Stimulated activated naive CD8-positive, alpha-beta T cell treated with anti-CD3 and anti-CD28 coated beads, Interleukin-15, amount 100 ng/mL, for 72 hours (primary cell): Measurements from ENCODE around the gene PPP3CB.

ENCODE experiments used
- ATAC-seq: fragments of 150-1000 bp; cut with Tn5 transposase; 2 replicates; pipeline ENCODE4 v1.10.0; 2021; ENCODE audit warnings: mild to moderate bottlenecking, moderate library complexity
- DNase-seq, 2 donors: peaks; one replicate each; pipeline ENCODE4 v3.0.0; 2021 to 2022
- H3K27ac Mint-ChIP-seq, 2 donors: one replicate each; pipeline ENCODE4 v1.8.0; 2022; ENCODE audit warnings: mild to moderate bottlenecking in 2 of 2, mixed read lengths in 2 of 2, moderate library complexity in 2 of 2
- H3K27me3 Mint-ChIP-seq: one replicate; pipeline ENCODE4 v1.8.0; 2022; ENCODE audit warnings: mixed read lengths
- H3K4me1 Mint-ChIP-seq: one replicate; pipeline ENCODE4 v1.8.0; 2022; ENCODE audit warnings: mild to moderate bottlenecking, mixed read lengths
- H3K4me3 Mint-ChIP-seq, 2 donors: one replicate each; pipeline ENCODE4 v1.8.0; 2022; ENCODE audit warnings: mild to moderate bottlenecking in 2 of 2, mixed read lengths in 2 of 2, moderate library complexity in 1 of 2
- H3K9me3 Mint-ChIP-seq, 2 donors: one replicate each; pipeline ENCODE4 v1.8.0; 2022; ENCODE audit warnings: mixed read lengths in 2 of 2

PPP3CB gene

GRCh38 chr10:73495884-73496674 is at the start of gene PPP3CB:
TSS of gene PPP3CB (minus strand) at chr10:73496024. CDS start at chr10:73495889, 135 bp downstream.
- H3K4me1 Mint-ChIP-seq: peaks cover 43% of the 10 kb centered on the region
- DNase-seq (peak; percentile 80 to 86), ATAC-seq (peak; percentile 82)
- H3K4me3 Mint-ChIP-seq: peak within 1 kb of the TSS; percentile 93 to 96
- H3K27me3 Mint-ChIP-seq: no peaks in the 10 kb centered on the region
- H3K27ac Mint-ChIP-seq: peak within 1 kb of the TSS; percentile 92 to 96
- H3K9me3 Mint-ChIP-seq: no peaks in the 10 kb centered on the region

DNA sequence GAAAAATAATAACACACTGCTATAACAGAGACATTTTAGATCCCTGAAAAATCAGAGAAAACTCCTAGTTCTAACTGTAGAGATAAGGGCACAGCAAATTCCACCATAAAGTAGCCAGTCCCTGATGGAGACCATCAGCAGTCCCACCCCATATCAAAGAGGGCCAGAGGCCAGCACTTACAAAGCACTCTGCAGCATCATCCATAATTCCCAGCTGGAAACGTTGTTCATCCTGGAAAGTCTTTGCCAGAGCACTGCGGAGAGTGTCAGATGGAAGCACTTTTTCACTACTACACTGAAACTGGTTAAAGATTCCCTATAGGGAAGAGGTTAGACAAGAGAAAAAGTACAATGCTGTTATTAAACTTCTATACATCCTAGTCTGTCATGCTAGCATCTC is 49.5 kb upstream of the PPP3CB start:
- no peak overlapping the region for H3K4me3 Mint-ChIP-seq
- H3K9me3 Mint-ChIP-seq: no peaks in the 10 kb centered on the region
- ATAC-seq (no peak), DNase-seq (no peak)
- H3K27me3 Mint-ChIP-seq: no peaks in the 10 kb centered on the region
- H3K27ac Mint-ChIP-seq: no peak overlapping the region
- no peaks in the 10 kb centered on the region for H3K4me1 Mint-ChIP-seq

DNA sequence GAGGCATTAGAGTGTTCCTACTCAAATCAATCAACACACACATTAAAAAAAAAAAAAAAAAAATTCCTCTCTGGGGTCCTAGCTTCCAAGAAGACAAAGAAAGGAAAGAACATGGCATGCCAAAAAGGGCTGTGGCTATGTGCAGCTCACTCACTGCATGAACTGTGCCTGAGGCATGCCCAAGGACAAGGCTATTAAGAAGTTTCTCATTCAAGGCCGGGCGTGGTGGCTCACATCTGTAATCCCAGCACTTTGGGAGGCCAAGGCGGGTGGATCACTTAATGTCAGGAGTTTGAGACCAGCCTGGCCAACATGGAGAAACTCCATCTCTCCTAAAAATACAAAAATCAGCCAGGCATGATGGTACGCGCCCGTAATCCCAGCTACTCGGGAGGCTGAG is 41.9 kb upstream of the PPP3CB start:
- no peak for ATAC-seq
- no peaks in the 10 kb centered on the region for H3K27me3 Mint-ChIP-seq
- peaks cover 11% of the 10 kb centered on the region for H3K4me1 Mint-ChIP-seq
- no peak for DNase-seq
- H3K9me3 Mint-ChIP-seq: no peaks in the 10 kb centered on the region
- H3K27ac Mint-ChIP-seq: no peak overlapping the region
- H3K4me3 Mint-ChIP-seq: no peak overlapping the region

DNA sequence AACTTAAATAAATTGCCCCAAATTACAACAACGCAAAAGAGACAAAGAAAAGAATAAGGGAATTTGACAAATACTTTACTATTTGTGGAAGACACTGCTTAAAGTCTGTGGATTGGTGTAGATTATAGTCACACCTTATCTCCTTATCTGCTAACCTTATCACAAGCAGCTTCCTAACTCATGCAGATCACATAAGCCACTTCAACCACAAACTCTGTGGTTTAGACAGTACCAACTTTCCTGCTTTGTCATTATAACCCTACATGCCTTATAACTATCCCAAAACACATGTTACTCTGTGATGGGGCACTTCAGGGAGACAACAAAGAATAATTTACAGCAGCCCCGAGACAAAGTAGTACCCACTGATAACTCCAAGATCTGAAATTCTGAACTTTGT is 41.5 kb upstream of the PPP3CB start:
- Mint-ChIP-seq H3K27me3 (no peaks in the 10 kb centered on the region), H3K4me3 (no peak overlapping the region), H3K27ac (no peak overlapping the region), H3K9me3 (no peaks in the 10 kb centered on the region), H3K4me1 (peaks cover 11% of the 10 kb centered on the region)
- ATAC-seq: no peak
- DNase-seq: no peak

DNA sequence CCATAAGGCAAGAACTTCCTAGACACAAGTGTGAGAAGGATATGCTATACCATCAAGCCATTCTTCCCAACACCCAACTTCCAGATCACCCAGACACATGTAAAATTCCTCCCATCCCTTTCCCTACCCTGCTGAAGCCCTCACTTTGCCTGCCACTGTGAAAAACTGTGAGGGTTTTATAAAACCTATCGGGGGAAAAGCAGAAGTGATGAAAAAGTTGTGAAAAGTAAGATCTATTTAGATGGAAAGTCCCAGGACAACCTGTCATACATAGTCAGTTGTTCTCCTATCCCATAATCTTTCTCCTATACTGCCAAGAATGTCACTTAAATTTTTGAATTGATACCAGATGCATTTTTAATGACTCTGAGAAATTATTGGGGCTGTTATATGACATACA is 39.0 kb upstream of the PPP3CB start:
- Mint-ChIP-seq H3K9me3 (no peaks in the 10 kb centered on the region), H3K27ac (no peak overlapping the region), H3K27me3 (no peaks in the 10 kb centered on the region), H3K4me3 (no peak overlapping the region), H3K4me1 (peaks cover 11% of the 10 kb centered on the region)
- ATAC-seq (no peak), DNase-seq (no peak)

- H3K27ac Mint-ChIP-seq: no peak overlapping the region
- peak; percentile 36 to 44 for DNase-seq
- H3K4me1 Mint-ChIP-seq: no peaks in the 10 kb centered on the region
- ATAC-seq: peak; percentile 91
- H3K9me3 Mint-ChIP-seq: no peaks in the 10 kb centered on the region
- H3K4me3 Mint-ChIP-seq: no peak overlapping the region
- no peaks in the 10 kb centered on the region for H3K27me3 Mint-ChIP-seq
These were observed 33.4 kb upstream of the PPP3CB start for GRCh38 chr10:73529089-73529832.

DNA sequence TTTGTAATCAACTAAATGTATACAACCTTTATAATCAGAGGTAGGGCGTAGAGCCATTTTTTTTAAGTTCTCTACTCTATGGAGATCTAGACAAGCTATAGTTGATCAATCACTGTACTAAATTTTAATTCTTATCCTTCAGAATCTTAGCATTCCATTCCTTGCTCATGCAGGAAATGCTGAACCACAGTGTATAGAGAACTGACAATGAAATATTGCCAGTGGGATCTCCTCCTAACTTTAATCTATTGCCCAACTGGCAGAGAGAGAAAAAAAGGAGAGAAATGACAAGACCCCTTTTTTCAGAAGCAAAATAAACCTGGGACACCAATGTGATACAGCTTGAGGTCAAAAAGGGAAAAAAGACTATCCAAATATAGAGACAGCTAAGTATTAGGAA is 26.4 kb upstream of the PPP3CB start:
- DNase-seq (no peak), ATAC-seq (no peak)
- Mint-ChIP-seq H3K27ac (no peak overlapping the region), H3K27me3 (no peaks in the 10 kb centered on the region), H3K4me1 (no peaks in the 10 kb centered on the region), H3K9me3 (no peaks in the 10 kb centered on the region), H3K4me3 (no peak overlapping the region)

GRCh38 chr10:73519336-73519735 is 23.5 kb upstream of the PPP3CB start:
- ATAC-seq (no peak), DNase-seq (no peak)
- H3K4me3 Mint-ChIP-seq: no peak overlapping the region
- no peaks in the 10 kb centered on the region for H3K9me3 Mint-ChIP-seq
- H3K27me3 Mint-ChIP-seq: no peaks in the 10 kb centered on the region
- H3K27ac Mint-ChIP-seq: no peak overlapping the region
- no peaks in the 10 kb centered on the region for H3K4me1 Mint-ChIP-seq

DNA sequence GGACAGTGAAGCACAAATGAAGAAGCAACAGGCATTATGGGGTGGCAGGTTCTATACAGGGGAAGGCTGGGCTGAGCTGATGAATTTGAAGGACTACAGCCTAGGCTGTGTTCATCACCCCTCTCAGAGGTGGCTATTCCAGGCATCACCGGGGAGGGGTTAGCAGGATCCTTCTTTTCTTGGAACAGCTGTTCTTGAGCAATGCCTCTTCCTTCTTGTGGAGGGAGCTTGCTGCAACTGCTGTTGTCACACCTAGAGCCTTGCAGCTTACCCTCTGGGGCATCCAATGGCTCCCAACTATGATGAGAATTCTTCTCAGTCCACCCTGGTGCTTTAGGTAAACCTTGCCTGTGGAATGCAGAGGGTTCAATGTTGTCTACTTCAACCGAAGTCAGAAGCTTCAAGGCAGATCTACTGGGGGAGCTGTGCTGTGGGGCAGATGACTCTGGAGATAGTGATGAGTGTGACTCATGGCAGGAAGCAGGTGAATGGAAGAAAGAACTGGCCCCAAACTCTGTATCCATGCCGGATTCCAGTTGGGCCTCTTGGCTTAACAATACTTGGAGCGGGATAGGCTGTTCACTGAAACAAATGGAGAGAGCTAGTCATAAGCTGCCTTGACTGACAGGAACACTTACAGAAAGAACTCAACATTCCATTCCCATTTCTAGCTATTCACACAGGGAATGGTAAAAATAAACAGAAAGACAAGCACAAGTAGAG is 21.5 kb upstream of the PPP3CB start:
- ATAC-seq (no peak), DNase-seq (no peak)
- Mint-ChIP-seq H3K4me1 (no peaks in the 10 kb centered on the region), H3K4me3 (no peak overlapping the region), H3K27ac (no peak overlapping the region), H3K27me3 (no peaks in the 10 kb centered on the region), H3K9me3 (no peaks in the 10 kb centered on the region)

DNA sequence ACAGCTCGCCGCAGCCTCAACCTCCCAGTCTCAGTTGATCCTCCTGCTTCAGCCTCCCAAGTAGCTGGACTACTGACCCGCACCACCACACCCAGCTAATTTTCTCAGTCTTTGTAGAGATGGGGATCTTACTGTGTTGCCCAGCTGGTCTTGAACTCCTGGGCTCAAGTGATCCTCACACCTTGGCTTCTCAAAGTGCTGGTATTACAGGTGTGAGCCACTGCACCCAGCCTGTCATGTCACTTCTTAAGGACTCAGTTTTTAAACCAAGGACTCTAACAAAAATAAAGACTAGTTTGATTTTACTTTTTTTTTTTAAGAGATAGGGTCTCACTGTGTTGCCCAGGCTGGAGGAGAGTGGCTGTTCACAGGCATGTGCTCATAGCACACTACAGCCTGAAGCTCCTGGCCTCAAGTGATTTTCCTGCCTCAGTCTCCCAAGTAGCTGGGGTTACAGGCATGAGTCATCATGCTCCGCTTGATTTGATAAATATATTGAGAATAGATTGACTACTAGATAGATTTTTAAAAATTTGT is 16.5 kb upstream of the PPP3CB start:
- H3K4me1 Mint-ChIP-seq: no peaks in the 10 kb centered on the region
- H3K27me3 Mint-ChIP-seq: no peaks in the 10 kb centered on the region
- no peaks in the 10 kb centered on the region for H3K9me3 Mint-ChIP-seq
- H3K4me3 Mint-ChIP-seq: no peak overlapping the region
- ATAC-seq: no peak
- no peak for DNase-seq
- H3K27ac Mint-ChIP-seq: no peak overlapping the region

DNA sequence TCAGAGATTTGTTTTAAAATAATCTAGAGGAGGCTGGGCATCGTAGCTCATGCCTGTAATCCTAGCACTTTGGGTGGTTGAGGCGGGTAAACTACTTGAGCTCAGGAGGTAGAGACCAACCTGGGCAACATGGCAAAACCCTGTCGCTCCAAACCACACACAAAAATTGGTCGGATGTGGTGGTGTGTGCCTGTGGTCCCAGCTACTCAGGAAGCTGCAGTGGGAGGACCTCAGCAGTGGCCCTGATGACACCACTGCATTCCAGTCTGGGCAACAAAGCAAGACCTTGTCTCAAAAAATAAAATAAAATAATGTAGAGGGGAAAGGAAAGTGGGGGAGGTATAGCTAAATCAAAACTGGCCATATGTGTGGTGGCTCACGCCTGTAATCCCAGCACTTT is 13.9 kb upstream of the PPP3CB start:
- ATAC-seq (no peak), DNase-seq (no peak)
- H3K27ac Mint-ChIP-seq: no peak overlapping the region
- H3K4me3 Mint-ChIP-seq: no peak overlapping the region
- no peaks in the 10 kb centered on the region for H3K9me3 Mint-ChIP-seq
- no peaks in the 10 kb centered on the region for H3K27me3 Mint-ChIP-seq
- H3K4me1 Mint-ChIP-seq: no peaks in the 10 kb centered on the region

GRCh38 chr10:73506491-73506890 is 10.7 kb upstream of the PPP3CB start:
- no peaks in the 10 kb centered on the region for H3K27me3 Mint-ChIP-seq
- no peak overlapping the region for H3K4me3 Mint-ChIP-seq
- no peaks in the 10 kb centered on the region for H3K9me3 Mint-ChIP-seq
- peaks cover 6% of the 10 kb centered on the region for H3K4me1 Mint-ChIP-seq
- H3K27ac Mint-ChIP-seq: no peak overlapping the region
- ATAC-seq (no peak), DNase-seq (no peak)

GRCh38 chr10:73506074-73506473 is 10.2 kb upstream of the PPP3CB start:
- no peak for ATAC-seq
- no peaks in the 10 kb centered on the region for H3K27me3 Mint-ChIP-seq
- H3K4me3 Mint-ChIP-seq: no peak overlapping the region
- H3K27ac Mint-ChIP-seq: no peak overlapping the region
- H3K9me3 Mint-ChIP-seq: no peaks in the 10 kb centered on the region
- DNase-seq: no peak
- peaks cover 11% of the 10 kb centered on the region for H3K4me1 Mint-ChIP-seq

DNA sequence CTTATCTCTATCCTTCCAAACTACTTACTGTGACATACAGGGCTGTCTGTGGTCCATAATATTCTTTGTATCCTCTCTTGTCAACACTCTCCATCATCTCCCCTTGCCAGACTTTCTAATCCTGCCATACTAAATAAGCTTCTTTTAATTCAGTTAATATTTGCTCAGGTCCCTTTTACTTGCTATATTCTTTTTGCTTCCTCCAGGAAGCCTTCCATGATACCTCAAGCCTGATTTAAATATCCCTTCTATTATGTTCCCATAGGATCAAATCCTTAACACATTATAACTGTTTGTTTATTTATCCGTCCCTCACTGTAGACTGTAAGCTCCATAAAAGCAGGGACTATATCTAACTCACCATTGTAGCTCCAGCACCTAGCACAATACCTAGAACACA is 7.2 kb upstream of the PPP3CB start:
- no peak for ATAC-seq
- Mint-ChIP-seq H3K4me3 (no peak overlapping the region), H3K4me1 (peaks cover 11% of the 10 kb centered on the region), H3K9me3 (no peaks in the 10 kb centered on the region), H3K27me3 (no peaks in the 10 kb centered on the region), H3K27ac (peak overlapping the region in 1 of 2 donors; percentile 1)
- no peak for DNase-seq

GRCh38 chr10:73501651-73502050 is 5.8 kb upstream of the PPP3CB start:
- H3K27me3 Mint-ChIP-seq: no peaks in the 10 kb centered on the region
- no peak for DNase-seq
- H3K27ac Mint-ChIP-seq: peak overlapping the region; percentile 8 to 88
- H3K4me3 Mint-ChIP-seq: peak overlapping the region; percentile 5 to 35
- no peak for ATAC-seq
- H3K9me3 Mint-ChIP-seq: no peaks in the 10 kb centered on the region
- H3K4me1 Mint-ChIP-seq: peaks cover 17% of the 10 kb centered on the region

- H3K27me3 Mint-ChIP-seq: no peaks in the 10 kb centered on the region
- no peak for ATAC-seq
- no peak overlapping the region for H3K27ac Mint-ChIP-seq
- H3K4me3 Mint-ChIP-seq: no peak overlapping the region
- no peaks in the 10 kb centered on the region for H3K9me3 Mint-ChIP-seq
- peaks cover 48% of the 10 kb centered on the region for H3K4me1 Mint-ChIP-seq
- DNase-seq: no peak
These were observed 1.8 kb upstream of the PPP3CB start for GRCh38 chr10:73497623-73498022.
